ENCODE results near the gene SLC35F5. TPM values are rescaled to one million over a fixed set of nuclear protein-coding genes. Genes with fewer than 3 reads are reported as not detected.

Gene SLC35F5
- 118 and 129 TPM in 2 replicates for total RNA-seq

DNA sequence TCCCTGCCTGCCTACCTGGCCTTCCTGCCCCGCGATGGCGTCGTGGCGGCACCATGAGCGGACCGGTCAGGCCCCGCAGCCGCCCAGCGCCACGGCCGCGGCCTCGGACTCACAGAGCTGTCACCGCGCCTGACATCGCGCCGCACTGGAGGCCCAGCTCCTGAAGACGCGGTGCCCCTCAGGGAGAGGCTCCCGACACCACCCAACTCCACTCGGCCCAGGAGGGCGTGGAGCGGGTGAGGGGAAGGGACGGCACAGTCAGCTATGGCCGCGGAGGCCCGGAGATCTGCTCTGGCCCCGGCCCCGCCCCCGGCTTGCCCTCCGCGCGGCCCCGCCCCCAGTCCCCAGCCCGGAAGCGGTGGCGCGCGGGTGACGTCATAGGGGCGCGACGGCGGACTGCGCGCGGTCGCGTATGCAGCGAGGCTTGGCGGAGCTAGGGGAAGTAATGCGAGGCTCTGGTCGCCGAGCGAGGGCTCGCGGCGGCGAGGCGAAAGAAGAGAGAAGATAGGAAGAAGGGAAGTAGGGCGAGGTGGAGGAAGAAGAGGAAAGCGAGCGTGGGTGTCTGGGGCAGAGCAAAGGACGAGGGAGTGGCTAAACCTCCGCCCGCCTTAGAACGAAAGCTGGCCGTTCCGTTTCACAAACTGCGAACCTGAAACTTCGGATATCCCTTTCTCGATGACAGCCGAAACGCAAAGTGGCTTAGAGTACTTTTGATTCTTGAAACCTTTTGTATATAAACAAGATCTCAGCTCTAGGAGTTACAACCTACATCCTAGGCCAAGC lies at the start of gene SLC35F5:
SLC35F5 (minus strand) TSS at position 288 of the 783 bp plus-strand sequence; CDS start at position 55, 233 bp downstream.

Other genes starting within 250 kb of the SLC35F5 start
- gene RABL2A, start 129.4 kb downstream of the SLC35F5 start, total RNA-seq = 4.1 and 5.2 TPM in 2 replicates
- 122 and 146 TPM in 2 replicates for gene ACTR3, start 133.4 kb upstream of the SLC35F5 start, total RNA-seq

Measured in dermis lymphatic vessel endothelial cell (primary cell).